GM20000 (cell line): ENCODE results near the gene PCDH1.

ENCODE experiments used
- DNase-seq: peaks from one replicate; pipeline ENCODE4 v3.0.0; 2012; ENCODE audit warnings: low spot score
- TF ChIP-seq, protein P1 (sequence below): IDR thresholded peaks from 2 replicates; pipeline ENCODE4 v1.5.1; 2012; ENCODE audit warnings: mild to moderate bottlenecking, control low read depth; ENCODE audit errors: extremely low read depth, missing control alignments

PCDH1 gene

DNA sequence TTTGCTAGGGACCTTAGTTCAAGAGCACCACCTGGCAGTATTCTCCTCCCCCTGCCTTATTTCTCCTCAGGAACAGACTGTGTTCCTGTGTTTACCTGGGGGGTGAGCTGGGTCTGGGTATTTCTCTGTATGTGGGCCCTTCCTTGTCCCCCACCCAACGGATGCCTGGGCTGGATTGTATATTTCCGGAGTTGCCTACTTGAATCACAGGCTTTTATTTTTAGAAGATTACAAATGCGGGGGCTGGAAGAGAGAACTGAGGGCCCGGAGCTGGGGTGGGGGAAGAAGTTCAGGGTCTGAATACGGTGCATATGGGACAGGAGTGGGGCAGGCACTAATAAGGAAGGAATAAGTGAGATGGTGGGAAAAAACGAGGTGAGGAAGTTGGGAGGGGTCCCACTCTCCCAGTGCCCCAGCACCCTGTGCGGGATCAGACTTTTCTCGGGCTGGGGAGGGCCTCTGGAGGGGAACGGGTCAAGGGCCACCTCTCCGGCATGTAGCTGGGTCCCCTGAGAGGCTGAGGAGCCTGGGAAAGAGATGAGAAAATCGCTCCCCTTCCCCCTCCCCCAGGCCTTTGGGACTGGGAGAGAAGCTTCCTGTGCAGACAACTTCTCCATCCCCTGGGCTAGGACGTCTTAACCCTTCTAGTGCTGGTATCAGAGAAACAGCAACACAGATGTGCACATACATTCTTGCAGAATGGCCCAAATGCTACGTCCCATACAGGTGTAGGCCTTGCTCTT is 42.1 kb downstream of the PCDH1 start:
- DNase-seq = no peak
- TF ChIP-seq, protein P1, sequence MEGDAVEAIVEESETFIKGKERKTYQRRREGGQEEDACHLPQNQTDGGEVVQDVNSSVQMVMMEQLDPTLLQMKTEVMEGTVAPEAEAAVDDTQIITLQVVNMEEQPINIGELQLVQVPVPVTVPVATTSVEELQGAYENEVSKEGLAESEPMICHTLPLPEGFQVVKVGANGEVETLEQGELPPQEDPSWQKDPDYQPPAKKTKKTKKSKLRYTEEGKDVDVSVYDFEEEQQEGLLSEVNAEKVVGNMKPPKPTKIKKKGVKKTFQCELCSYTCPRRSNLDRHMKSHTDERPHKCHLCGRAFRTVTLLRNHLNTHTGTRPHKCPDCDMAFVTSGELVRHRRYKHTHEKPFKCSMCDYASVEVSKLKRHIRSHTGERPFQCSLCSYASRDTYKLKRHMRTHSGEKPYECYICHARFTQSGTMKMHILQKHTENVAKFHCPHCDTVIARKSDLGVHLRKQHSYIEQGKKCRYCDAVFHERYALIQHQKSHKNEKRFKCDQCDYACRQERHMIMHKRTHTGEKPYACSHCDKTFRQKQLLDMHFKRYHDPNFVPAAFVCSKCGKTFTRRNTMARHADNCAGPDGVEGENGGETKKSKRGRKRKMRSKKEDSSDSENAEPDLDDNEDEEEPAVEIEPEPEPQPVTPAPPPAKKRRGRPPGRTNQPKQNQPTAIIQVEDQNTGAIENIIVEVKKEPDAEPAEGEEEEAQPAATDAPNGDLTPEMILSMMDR = no peak

DNA sequence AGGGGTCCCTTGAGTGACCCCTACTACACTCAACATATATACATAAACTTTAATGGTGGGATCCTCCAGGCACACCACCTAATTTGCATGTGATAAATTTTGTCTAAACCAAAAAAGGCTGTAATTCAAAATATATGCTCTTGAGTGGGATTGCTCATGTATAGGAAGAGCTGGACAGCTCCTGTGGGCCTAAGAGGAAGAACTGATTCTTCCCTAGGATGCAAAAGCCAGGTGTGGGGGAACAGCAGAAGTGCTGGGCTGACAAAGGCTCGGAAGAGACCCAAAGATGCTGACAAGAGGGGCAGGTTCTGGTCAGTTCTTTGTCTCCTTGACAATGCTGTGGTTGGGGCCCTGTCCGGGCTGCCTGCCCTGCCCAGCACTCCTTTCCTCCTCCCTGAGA is 43.9 kb downstream of the PCDH1 start:
- DNase-seq = no peak
- TF ChIP-seq, protein P1 = no peak

DNA sequence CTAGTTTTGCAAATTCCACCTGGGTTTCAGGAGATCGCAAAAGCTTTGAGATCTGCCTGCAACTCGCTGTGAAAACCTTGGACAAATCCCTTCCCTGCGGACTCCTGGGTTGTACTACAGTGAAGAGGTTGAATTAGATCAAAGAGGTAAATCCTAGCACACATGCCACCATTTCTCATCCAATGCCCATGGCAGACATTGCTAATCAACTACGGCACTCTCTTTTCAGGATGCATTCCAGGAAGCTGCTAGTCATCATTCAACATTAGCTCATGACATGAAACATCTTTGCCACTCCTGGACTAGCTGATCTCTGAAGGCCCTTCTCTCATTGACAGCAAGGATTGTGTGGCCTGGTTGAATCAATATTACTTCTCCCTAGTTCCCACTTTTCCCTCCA is 46.1 kb downstream of the PCDH1 start:
- TF ChIP-seq, protein P1 = no peak
- DNase-seq = no peak

DNA sequence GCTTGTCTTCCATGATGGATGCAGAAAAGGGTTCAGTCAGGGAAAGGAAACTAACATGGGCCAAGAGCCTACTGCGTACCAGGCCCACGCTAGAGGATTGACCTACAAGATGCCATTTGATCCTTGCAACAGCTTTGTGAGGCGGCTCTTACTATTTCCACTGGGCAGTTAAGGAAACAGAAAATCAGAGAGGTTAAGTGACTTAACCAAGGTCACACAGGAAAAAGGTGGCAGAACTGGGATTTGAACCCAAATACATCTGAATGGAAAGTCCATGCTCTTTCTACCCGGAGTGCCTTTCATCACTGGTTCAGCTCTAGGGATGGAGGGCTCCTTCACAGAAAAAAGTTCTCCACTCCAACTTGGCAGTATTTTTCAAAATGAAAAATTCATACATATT is 50.0 kb downstream of the PCDH1 start:
- TF ChIP-seq, protein P1 = no peak
- no peak for DNase-seq

DNA sequence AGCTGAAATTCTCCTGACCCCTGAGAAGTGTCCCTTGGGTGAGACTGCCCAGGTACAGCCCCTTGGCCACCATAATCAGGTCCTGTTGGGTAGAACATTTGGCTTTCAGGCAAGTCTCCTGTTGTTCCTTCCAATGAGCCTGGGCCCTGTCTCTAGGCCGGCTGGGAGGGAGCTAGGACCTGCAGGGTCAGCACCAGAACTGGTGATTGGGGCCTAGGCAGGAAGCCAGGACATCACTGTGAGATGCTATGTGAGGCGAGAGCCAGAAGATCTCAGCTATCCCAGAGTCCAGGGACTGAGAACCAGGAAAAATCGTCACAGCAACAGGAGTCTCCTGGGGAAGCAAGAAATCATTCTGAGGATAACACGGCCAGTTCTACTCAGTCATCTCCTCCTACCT is 51.5 kb downstream of the PCDH1 start:
- TF ChIP-seq, protein P1 = no peak

DNA sequence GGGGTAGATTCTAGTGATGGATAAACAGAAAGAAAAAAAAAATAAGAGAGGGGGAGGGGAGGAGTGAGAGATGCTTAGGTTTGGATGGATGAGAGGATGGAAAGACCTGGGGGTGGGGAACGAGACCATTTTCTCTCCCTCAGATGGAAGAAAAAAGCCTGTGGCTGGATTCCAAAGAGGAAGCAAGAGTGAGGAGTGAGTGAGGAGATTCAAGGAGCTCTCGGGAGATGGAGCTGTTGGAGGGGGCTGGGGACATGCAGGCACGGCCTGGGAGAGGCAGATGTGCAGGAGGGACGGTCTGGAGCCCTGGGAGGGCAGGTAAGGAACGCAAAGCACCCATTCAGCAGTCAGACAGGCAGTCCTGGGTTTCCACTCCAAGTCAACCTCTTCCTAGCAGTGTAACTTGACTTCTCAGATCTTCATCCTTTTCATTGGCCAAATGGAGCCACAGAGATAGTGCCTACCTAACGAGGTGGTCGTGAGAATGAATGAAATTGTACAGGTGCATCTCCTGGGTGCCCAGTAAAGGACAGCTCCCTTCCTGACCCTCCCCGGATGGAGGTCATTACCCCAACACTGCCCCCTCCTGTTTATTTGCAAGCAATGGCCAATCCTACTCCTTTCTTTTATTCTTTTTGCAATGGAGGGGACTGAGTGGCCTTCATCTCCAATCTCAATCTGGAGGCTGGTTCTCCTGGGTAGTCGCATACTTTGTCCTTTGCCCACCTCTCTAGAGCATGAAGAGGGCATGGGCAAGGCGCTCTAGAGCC is 52.2 kb downstream of the PCDH1 start:
- TF ChIP-seq, protein P1 = peak; percentile 39
- DNase-seq = peak; percentile 57

More for the DNA sequence above, 51.5 kb downstream of the PCDH1 start:
- no peak for DNase-seq

DNA sequence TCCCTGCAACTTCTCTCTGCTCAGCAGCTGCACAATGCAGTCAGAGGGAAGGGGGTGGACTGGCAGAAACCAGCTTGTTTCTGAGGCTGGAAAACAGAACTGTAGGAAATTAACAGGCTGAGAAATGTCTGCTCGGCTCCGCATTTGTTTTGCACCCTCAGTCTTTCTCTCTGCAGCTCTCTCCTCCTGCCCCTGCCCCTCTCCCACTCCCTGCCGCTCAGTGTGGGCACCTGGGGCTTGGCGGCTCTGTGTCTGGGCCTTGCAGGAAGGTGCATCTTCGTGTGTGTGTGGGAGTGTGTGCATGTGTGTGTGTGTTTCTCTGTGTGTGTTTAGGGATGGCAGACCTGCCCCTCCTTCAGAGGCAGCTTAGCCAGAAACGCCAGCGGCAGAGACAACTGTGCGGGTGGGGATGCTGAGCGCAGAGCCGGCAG is 53.0 kb downstream of the PCDH1 start:
- TF ChIP-seq, protein P1 = no peak

More for the DNA sequence above, 53.0 kb downstream of the PCDH1 start:
- DNase-seq = no peak
